Embryonic facial prominence (tissue), 1 donor: Measurements from ENCODE around the gene DCST1.

Experiments
- DNase-seq: peaks from one replicate; pipeline ENCODE4 v3.0.0-alpha.2; 2016; ENCODE audit errors: extremely low spot score

The DCST1 gene

GRCh38 chr1:155053531-155054105, 20.0 kb downstream of the DCST1 start:
- DNase-seq = no peak

GRCh38 chr1:155057104-155057503, 23.5 kb downstream of the DCST1 start:
- no peak for DNase-seq

GRCh38 chr1:155057788-155058211, 24.2 kb downstream of the DCST1 start:
- no peak for DNase-seq

GRCh38 chr1:155060736-155061135, 27.1 kb downstream of the DCST1 start:
- DNase-seq = no peak

GRCh38 chr1:155061381-155062150, 27.9 kb downstream of the DCST1 start:
- no peak for DNase-seq

- no peak for DNase-seq
Measured at GRCh38 chr1:155062151-155062686, 28.6 kb downstream of the DCST1 start.

- no peak for DNase-seq
Measured at GRCh38 chr1:155062702-155063411, 29.2 kb downstream of the DCST1 start.

GRCh38 chr1:155063550-155064110, 30.0 kb downstream of the DCST1 start, which contains the start of gene EFNA4:
Gene EFNA4, plus strand, starts transcription at chr1:155063740. Its CDS starts 84 bp downstream, at chr1:155063824.
- DNase-seq = peak; percentile 93

GRCh38 chr1:155064111-155064831, 30.6 kb downstream of the DCST1 start:
- peak; percentile 60 for DNase-seq

- no peak for DNase-seq
Measured at GRCh38 chr1:155064832-155065429, 31.3 kb downstream of the DCST1 start.

- no peak for DNase-seq
Measured at GRCh38 chr1:155066777-155067176, 33.2 kb downstream of the DCST1 start.

- DNase-seq = no peak
Measured at GRCh38 chr1:155068599-155068998, 35.0 kb downstream of the DCST1 start.

- DNase-seq = no peak
Measured at GRCh38 chr1:155069551-155070157, 36.0 kb downstream of the DCST1 start.

- no peak for DNase-seq
Measured at GRCh38 chr1:155070158-155070621, 36.6 kb downstream of the DCST1 start.

- DNase-seq = no peak
Measured at GRCh38 chr1:155070721-155071569, 37.3 kb downstream of the DCST1 start.

- DNase-seq = no peak
Measured at GRCh38 chr1:155071701-155072100, 38.1 kb downstream of the DCST1 start.

- no peak for DNase-seq
Measured at GRCh38 chr1:155072531-155073289, 39.1 kb downstream of the DCST1 start.

- no peak for DNase-seq
Measured at GRCh38 chr1:155073377-155074242, 40.0 kb downstream of the DCST1 start.
